Natural killer cell (primary cell): Measurements from ENCODE around the gene WFDC1. TPM values are rescaled to one million over a fixed set of nuclear protein-coding genes. Genes with fewer than 3 reads are reported as not detected.

Source experiments
- ATAC-seq, 3 donors: fragments of 150-1000 bp in 2 of 3; fragments of 200-7000 bp in 1 of 3; cut with Tn5 transposase; 1 replicate in 1 of 3; 2 replicates in 2 of 3; pipeline ENCODE4 v1.10.0; 2021; ENCODE audit warnings: mild to moderate bottlenecking in 2 of 3, moderate library complexity in 2 of 3
- DNase-seq, 2 donors: peaks; one replicate each; pipeline versions ENCODE4 v3.0.0 to v3.0.0-alpha.2; 2013 to 2021; ENCODE audit warnings: mixed read lengths in 1 of 2
- H3K27ac ChIP-seq: one replicate; pipeline ENCODE4 v1.5.1; 2013; ENCODE audit warnings: mild to moderate bottlenecking, low read length
- H3K27me3 ChIP-seq: one replicate; pipeline ENCODE4 v1.6.1; 2013; ENCODE audit warnings: low read length; ENCODE audit not compliant: control insufficient read depth, insufficient read depth
- H3K36me3 ChIP-seq: one replicate; pipeline ENCODE4 v1.6.1; 2013; ENCODE audit warnings: low read length; ENCODE audit not compliant: control insufficient read depth, insufficient read depth
- H3K4me1 ChIP-seq: one replicate; pipeline ENCODE4 v1.6.1; 2013; ENCODE audit warnings: low read length; ENCODE audit not compliant: control insufficient read depth, insufficient read depth
- H3K4me3 ChIP-seq: one replicate; pipeline ENCODE4 v1.5.1; 2013; ENCODE audit warnings: low read length
- H3K9me3 ChIP-seq: one replicate; pipeline ENCODE4 v1.6.1; 2013; ENCODE audit warnings: low read length; ENCODE audit not compliant: control insufficient read depth, insufficient read depth
- H3K27ac Mint-ChIP-seq, 2 donors: one replicate each; pipeline ENCODE4 v1.8.0; 2022; ENCODE audit warnings: mild to moderate bottlenecking in 2 of 2, mixed read lengths in 2 of 2, moderate library complexity in 1 of 2
- H3K27me3 Mint-ChIP-seq, 2 donors: one replicate each; pipeline ENCODE4 v1.8.0; 2022; ENCODE audit warnings: low read depth in 2 of 2, mixed read lengths in 2 of 2
- H3K36me3 Mint-ChIP-seq: one replicate; pipeline ENCODE4 v1.8.0; 2022; ENCODE audit warnings: mixed read lengths
- H3K4me1 Mint-ChIP-seq, 2 donors: one replicate each; pipeline ENCODE4 v1.8.0; 2022; ENCODE audit warnings: mixed read lengths in 2 of 2
- H3K4me3 Mint-ChIP-seq: one replicate; pipeline ENCODE4 v1.8.0; 2022; ENCODE audit warnings: mild to moderate bottlenecking, moderate library complexity, mixed read lengths
- H3K9me3 Mint-ChIP-seq, 2 donors: one replicate each; pipeline ENCODE4 v1.8.0; 2022; ENCODE audit warnings: mixed read lengths in 2 of 2
- CTCF ChIP-seq: fragments of 200-600 bp; IDR thresholded peaks from one replicate; pipeline ENCODE4 v1.8.0; 2022; ENCODE audit warnings: antibody characterized with exemption
- WGBS: methylation state at CpG from one replicate; pipeline ENCODE4 v1.1.7; 2013; ENCODE audit warnings: missing lambda C conversion rate; ENCODE audit not compliant: insufficient coverage; 5-methylcytosine and 5-hydroxymethylcytosine counted together
- intact Hi-C: fragments of 100-400 bp; cut with micrococcal nuclease; formaldehyde crosslinking; loops from one replicate; pipeline ENCODE4 v1.14.2; 2022
- total RNA-seq, 4 donors: library from RNA; stranded (reverse); fragments of 120-200 nt in 1 of 4; gene quantifications; one replicate each; pipeline versions ENCODE4 v1.2.3 to v1.2.4, GENCODE V29; 2013 to 2022

Gene WFDC1
- total RNA-seq, 3 donors from 2014 or later (not counting 1 experiment from before 2014, with no cell fraction given): not detected

GRCh38 chr16:84379008-84379708, 84.5 kb downstream of the WFDC1 start:
- no peak for TF ChIP-seq CTCF
- no peak for ATAC-seq
- Histone ChIP-seq H3K27me3 (no peaks in the 10 kb centered on the region), H3K36me3 (no peaks in the 10 kb centered on the region), H3K4me3 (no peak overlapping the region), H3K4me1 (no peaks in the 10 kb centered on the region), H3K9me3 (no peaks in the 10 kb centered on the region), H3K27ac (no peak overlapping the region)
- intact Hi-C loops: no loop called here
- Mint-ChIP-seq H3K4me1 (no peaks in the 10 kb centered on the region), H3K36me3 (no peaks in the 10 kb centered on the region), H3K27me3 (peaks cover 10 to 24% of the 10 kb centered on the region in 2 donors), H3K27ac (no peak overlapping the region), H3K9me3 (no peaks in the 10 kb centered on the region), H3K4me3 (no peak overlapping the region)
- WGBS: 85% methylated on average over 11 of the region's 11 CpGs
- no peak for DNase-seq

Other genes with a start within 250 kb of the WFDC1 start
- gene MBTPS1, start 177.9 kb upstream of the WFDC1 start, total RNA-seq: 100 to 1,000 TPM in 2 of 3 donors, 10 to 100 TPM in 1; 85.2 to 124 (median 113) TPM
- 10 to 100 TPM; 11.2 to 15.3 (median 13.5) TPM for gene HSDL1, start 149.7 kb upstream of the WFDC1 start, total RNA-seq
- gene DNAAF1, start 149.6 kb upstream of the WFDC1 start, total RNA-seq: 1 to 10 TPM in 1 of 3 donors, under 1 TPM in 2; 0.43 to 2.9 (median 0.95) TPM
- 10 to 100 TPM; 89.0 to 97.7 (median 91.9) TPM for gene TAF1C, start 107.8 kb upstream of the WFDC1 start, total RNA-seq
- gene ADAD2, start 103.7 kb upstream of the WFDC1 start, total RNA-seq: not detected
- gene KCNG4, start 54.9 kb upstream of the WFDC1 start, total RNA-seq: not detected
- gene ATP2C2, start 73.7 kb downstream of the WFDC1 start, total RNA-seq: not detected
- 1 to 10 TPM; 4.8 to 8.5 (median 4.8) TPM for gene MEAK7, start 209.8 kb downstream of the WFDC1 start, total RNA-seq